ENCODE measurements around the gene PRDM11. TPM values are rescaled to one million over a fixed set of nuclear protein-coding genes. Genes with fewer than 3 reads are reported as not detected.

Gene PRDM11
- total RNA-seq, 6 experiments from 2014 or later, result 1.4 to 4.1 (median 3.8) TPM

DNA sequence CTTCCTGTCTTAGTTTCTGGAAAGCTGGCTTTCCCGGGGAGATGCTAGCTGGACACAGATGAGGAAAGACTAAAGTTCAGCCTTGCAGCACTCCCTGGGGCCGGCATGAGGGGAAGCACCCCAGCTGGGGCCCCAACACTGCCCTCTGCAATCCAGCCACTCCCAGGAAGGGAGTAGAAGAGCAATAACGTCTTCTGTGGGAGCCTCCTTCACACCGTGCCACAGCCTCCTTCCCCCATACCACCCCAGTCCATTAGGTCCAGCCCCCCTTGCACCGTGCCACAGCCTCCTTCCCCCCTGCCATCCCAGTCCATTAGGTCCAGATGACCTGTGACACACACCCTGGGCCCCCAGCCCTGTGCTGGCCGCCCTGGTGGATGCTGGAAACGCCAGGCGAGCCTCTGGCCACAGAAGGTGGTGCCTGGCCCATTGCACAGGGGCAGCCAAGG, 44.1 kb upstream of the PRDM11 start:
- Histone ChIP-seq H3K27me3 (no peaks in the 10 kb centered on the region), H3K36me3 (no peaks in the 10 kb centered on the region), H3K9me3 (no peaks in the 10 kb centered on the region), H3K4me3 (no peak overlapping the region), H3K4me1 (peaks cover 0 to 2% (median 0%) of the 10 kb centered on the region in 4 donors), H3K27ac (no peak overlapping the region)
- intact Hi-C loops (cut with DNase I), result loop anchor here in 1 of 2 donors (10.0 kb wide), 1 partner anchor 192 kb away; no protein-coding TSS in a partner anchor
- no peak for DNase-seq
- no peak for TF ChIP-seq POLR2A (IDR thresholded peaks at IDR 0.05)
- TF ChIP-seq, protein P1, sequence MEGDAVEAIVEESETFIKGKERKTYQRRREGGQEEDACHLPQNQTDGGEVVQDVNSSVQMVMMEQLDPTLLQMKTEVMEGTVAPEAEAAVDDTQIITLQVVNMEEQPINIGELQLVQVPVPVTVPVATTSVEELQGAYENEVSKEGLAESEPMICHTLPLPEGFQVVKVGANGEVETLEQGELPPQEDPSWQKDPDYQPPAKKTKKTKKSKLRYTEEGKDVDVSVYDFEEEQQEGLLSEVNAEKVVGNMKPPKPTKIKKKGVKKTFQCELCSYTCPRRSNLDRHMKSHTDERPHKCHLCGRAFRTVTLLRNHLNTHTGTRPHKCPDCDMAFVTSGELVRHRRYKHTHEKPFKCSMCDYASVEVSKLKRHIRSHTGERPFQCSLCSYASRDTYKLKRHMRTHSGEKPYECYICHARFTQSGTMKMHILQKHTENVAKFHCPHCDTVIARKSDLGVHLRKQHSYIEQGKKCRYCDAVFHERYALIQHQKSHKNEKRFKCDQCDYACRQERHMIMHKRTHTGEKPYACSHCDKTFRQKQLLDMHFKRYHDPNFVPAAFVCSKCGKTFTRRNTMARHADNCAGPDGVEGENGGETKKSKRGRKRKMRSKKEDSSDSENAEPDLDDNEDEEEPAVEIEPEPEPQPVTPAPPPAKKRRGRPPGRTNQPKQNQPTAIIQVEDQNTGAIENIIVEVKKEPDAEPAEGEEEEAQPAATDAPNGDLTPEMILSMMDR (IDR thresholded peaks at IDR 0.05), result no peak
- WGBS (ENCODE audit: insufficient coverage, low coverage, low lambda C conversion rate, missing lambda C conversion rate), result 17% methylated on average over 7 of the region's 8 CpGs
- ATAC-seq, result no peak

DNA sequence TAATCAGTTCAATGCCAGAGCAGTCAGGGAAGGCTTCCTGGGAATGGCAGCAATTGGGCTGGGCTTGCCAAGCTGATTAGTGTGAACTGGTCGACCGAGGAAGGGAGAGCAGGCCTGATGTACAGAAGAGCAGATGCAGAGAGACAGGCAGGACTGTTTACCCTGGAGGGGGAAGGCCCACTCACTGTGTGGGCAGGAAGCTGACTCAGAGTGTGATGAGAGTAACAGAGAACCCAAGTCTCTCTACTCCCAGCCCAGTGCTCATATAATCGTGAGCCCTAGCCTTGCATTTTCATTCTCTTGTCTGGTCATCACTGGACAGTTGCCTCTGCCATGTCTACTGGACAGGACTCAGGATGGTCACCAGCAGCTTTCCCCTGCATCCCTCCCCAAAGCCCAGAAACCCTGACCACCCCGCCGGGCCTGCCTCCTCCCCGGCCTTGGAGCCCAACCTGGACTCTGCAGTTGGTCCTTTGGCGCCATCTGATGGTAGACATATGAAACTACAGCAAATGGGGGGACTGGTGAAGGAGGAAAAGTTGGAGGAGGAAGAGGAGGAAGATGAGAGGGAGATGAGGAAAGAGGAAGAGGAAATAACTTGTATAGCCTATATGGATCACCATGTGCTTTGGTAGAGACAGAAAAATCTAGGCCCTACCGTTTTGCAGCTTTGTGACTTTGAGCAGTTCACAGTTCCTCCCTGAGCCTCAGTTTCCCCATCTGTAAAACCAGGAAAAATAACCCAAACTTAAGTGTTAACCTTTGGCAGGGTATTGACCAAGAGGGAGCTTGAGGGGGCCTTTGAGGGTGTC, 43.4 kb upstream of the PRDM11 start:
- no peaks in the 10 kb centered on the region for H3K27me3 ChIP-seq
- no peaks in the 10 kb centered on the region for H3K36me3 ChIP-seq
- WGBS (ENCODE audit: insufficient coverage, low coverage, low lambda C conversion rate, missing lambda C conversion rate), result 16% methylated on average over 7 of the region's 8 CpGs
- H3K9me3 ChIP-seq, result no peaks in the 10 kb centered on the region
- no peak overlapping the region for H3K4me3 ChIP-seq
- H3K4me1 ChIP-seq, result peaks cover 0 to 2% (median 0%) of the 10 kb centered on the region in 4 donors
- intact Hi-C loops (cut with DNase I), result loop anchor here in 1 of 2 donors (10.0 kb wide), 1 partner anchor 192 kb away; no protein-coding TSS in a partner anchor
- ATAC-seq, result peak; percentile 70 to 84 (median 81)
- TF ChIP-seq, protein P1 (IDR thresholded peaks at IDR 0.05), result peak; percentile 91 to 97 (median 94)
- no peak for TF ChIP-seq POLR2A (IDR thresholded peaks at IDR 0.05)
- no peak overlapping the region for H3K27ac ChIP-seq
- DNase-seq, result peak in 2 of 3 donors; percentile 59 to 64

DNA sequence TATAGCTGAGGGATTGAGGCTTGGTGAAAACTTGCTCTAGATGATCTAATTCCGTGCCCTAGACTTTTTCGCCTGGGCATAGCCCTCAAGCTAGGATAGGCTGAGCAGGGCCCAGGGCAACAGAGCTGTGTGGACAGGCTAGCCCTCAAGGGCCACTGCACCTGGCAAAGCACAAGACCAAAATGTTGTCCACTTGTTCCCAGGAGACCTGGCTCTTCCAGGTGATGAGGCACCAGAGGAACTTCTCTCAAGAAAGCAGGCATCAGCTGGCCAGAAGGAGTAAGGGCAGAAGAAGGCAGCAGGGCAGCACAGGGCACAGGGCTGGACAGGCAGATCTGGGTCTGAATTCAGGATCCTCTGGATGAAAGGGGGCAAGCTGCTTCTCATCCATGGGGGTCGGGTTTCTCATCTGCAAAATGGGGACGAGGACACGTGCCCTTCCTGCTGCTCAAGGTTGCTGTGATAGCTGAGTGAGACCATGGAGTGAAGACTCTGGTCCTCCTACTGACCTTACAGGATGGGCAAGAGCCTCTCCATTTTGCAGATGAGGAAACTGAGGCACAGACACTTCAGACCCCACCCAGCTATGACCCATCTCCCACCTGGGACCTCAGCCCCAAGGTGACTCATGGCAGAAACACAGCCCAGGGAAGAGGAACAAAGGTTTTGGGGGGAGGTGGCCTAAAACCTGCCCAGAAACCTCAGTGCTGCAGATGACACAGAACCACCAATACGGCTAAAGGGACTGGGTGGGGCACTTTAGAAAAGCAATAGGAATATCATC, 42.2 kb upstream of the PRDM11 start:
- no peak for DNase-seq
- Histone ChIP-seq H3K9me3 (no peaks in the 10 kb centered on the region), H3K27ac (no peak overlapping the region), H3K27me3 (no peaks in the 10 kb centered on the region), H3K4me3 (no peak overlapping the region), H3K4me1 (peaks cover 0 to 2% (median 0%) of the 10 kb centered on the region in 4 donors), H3K36me3 (no peaks in the 10 kb centered on the region)
- intact Hi-C loops (cut with DNase I), result loop anchor here in 1 of 2 donors (10.0 kb wide), 1 partner anchor 191 kb away; no protein-coding TSS in a partner anchor
- WGBS (ENCODE audit: insufficient coverage, low coverage, low lambda C conversion rate, missing lambda C conversion rate), result 62% methylated on average over 2 of the region's 6 CpGs
- no peak for TF ChIP-seq POLR2A (IDR thresholded peaks at IDR 0.05)
- TF ChIP-seq, protein P1 (IDR thresholded peaks at IDR 0.05), result no peak
- no peak for ATAC-seq

DNA sequence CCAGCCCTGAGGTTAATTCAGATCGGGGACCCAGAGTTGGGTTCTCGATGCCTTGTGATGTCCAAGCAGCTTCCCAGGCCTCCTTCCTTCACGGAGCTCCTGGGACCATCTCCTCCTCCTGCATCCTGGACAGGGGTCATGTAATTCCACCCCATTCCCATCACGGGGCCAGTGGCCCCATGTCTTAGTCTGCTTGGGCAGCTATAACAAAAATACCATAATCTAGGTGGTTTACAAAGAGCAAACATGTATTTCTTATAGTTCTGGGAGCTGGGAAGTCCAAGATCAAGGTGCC, 41.7 kb upstream of the PRDM11 start:
- TF ChIP-seq, protein P1 (IDR thresholded peaks at IDR 0.05), result no peak
- TF ChIP-seq POLR2A (IDR thresholded peaks at IDR 0.05), result no peak
- H3K9me3 ChIP-seq, result no peaks in the 10 kb centered on the region
- ATAC-seq, result no peak
- no peaks in the 10 kb centered on the region for H3K36me3 ChIP-seq
- 41% methylated on average over 2 of the region's 4 CpGs for WGBS (ENCODE audit: insufficient coverage, low coverage, low lambda C conversion rate, missing lambda C conversion rate)
- intact Hi-C loops (cut with DNase I), result loop anchor here (5.0 to 10.0 kb wide), 3 partner anchors 172 to 193 kb away; no protein-coding TSS in a partner anchor
- H3K27ac ChIP-seq, result no peak overlapping the region
- H3K27me3 ChIP-seq, result no peaks in the 10 kb centered on the region
- no peak for DNase-seq
- H3K4me3 ChIP-seq, result no peak overlapping the region
- peaks cover 0 to 2% (median 0%) of the 10 kb centered on the region in 4 donors for H3K4me1 ChIP-seq

All from right lobe of liver (tissue), 6 donors.